GM23338 (cell line): ENCODE data around the gene ELAC2. TPM values are rescaled to one million over a fixed set of nuclear protein-coding genes. Genes with fewer than 3 reads are reported as not detected.
"Not testable (repeated sequence)": the region's sequence is repeated elsewhere in the genome, so short reads cannot be mapped to it uniquely, and the experiment has no call there.

Source experiments
- ATAC-seq: fragments of 200-7000 bp; cut with Tn5 transposase; 3 replicates; pipeline ENCODE4 v1.9.1; 2020
- DNase-seq: peaks from one replicate; pipeline ENCODE4 v3.0.0-alpha.2; 2015; ENCODE audit warnings: low spot score
- H2AFZ ChIP-seq: fragments of 200-600 bp; sonication (generic); 2 replicates; pipeline ENCODE4 v1.8.0; 2016; ENCODE audit warnings: antibody characterized with exemption, mild to moderate bottlenecking, moderate library complexity
- H3F3A ChIP-seq: fragments of 200-600 bp; sonication (generic); replicated peaks from 2 replicates; pipeline ENCODE4 v1.8.0; 2017; ENCODE audit warnings: antibody characterized with exemption, mixed run types, low read depth
- H3K27ac ChIP-seq: fragments of 200-600 bp; sonication (generic); 2 replicates; pipeline ENCODE4 v1.6.1; 2016; ENCODE audit warnings: low read depth
- H3K27me3 ChIP-seq: fragments of 200-600 bp; sonication (generic); 2 replicates; pipeline ENCODE4 v1.8.0; 2016; ENCODE audit warnings: mild to moderate bottlenecking, mixed run types, moderate library complexity; ENCODE audit not compliant: insufficient read depth
- H3K36me3 ChIP-seq: fragments of 200-600 bp; sonication (generic); 2 replicates; pipeline ENCODE4 v1.8.0; 2016; ENCODE audit warnings: mild to moderate bottlenecking; ENCODE audit not compliant: insufficient read depth
- H3K4me1 ChIP-seq: fragments of 200-600 bp; sonication (generic); 2 replicates; pipeline ENCODE4 v1.8.0; 2016; ENCODE audit warnings: mild to moderate bottlenecking, moderate library complexity; ENCODE audit not compliant: insufficient read depth
- H3K4me2 ChIP-seq: fragments of 200-600 bp; sonication (generic); 2 replicates; pipeline ENCODE4 v1.7.1; 2017; ENCODE audit warnings: mixed run types
- H3K4me3 ChIP-seq: fragments of 200-600 bp; sonication (generic); 2 replicates; pipeline ENCODE4 v1.6.1; 2016; ENCODE audit warnings: mixed run types
- H3K79me2 ChIP-seq: fragments of 200-600 bp; sonication (generic); replicated peaks from 2 replicates; pipeline ENCODE4 v1.8.0; 2017; ENCODE audit warnings: mild to moderate bottlenecking; ENCODE audit not compliant: insufficient read depth
- H3K9me2 ChIP-seq: fragments of 200-600 bp; sonication (generic); 2 replicates; pipeline ENCODE4 v1.8.0; 2017; ENCODE audit not compliant: insufficient read depth
- H4K20me1 ChIP-seq: fragments of 200-600 bp; sonication (generic); replicated peaks from 2 replicates; pipeline ENCODE4 v1.8.0; 2017; ENCODE audit warnings: mild to moderate bottlenecking; ENCODE audit not compliant: insufficient read depth
- H3K27ac Mint-ChIP-seq: 2 replicates; pipeline ENCODE4 v1.8.0; 2020; ENCODE audit warnings: inconsistent platforms, mild to moderate bottlenecking, moderate library complexity, mixed read lengths
- H3K27me3 Mint-ChIP-seq: 3 replicates; pipeline ENCODE4 v1.8.0; 2022; ENCODE audit warnings: low read depth, mild to moderate bottlenecking, moderate library complexity, mixed read lengths, inconsistent platforms; ENCODE audit not compliant: insufficient read depth, poor library complexity
- H3K36me3 Mint-ChIP-seq: 3 replicates; pipeline ENCODE4 v1.8.0; 2021; ENCODE audit warnings: low read depth, mild to moderate bottlenecking, inconsistent platforms, moderate library complexity, mixed read lengths
- H3K4me1 Mint-ChIP-seq: 3 replicates; pipeline ENCODE4 v1.8.0; 2020; ENCODE audit warnings: mild to moderate bottlenecking, inconsistent platforms, mixed read lengths
- H3K4me3 Mint-ChIP-seq: 3 replicates; pipeline ENCODE4 v1.8.0; 2021; ENCODE audit warnings: moderate library complexity, mild to moderate bottlenecking, inconsistent platforms, mixed read lengths
- H3K9me3 Mint-ChIP-seq: 3 replicates; pipeline ENCODE4 v1.8.0; 2020; ENCODE audit warnings: moderate library complexity, mild to moderate bottlenecking, inconsistent platforms, mixed read lengths
- JUNB ChIP-seq: IDR thresholded peaks from one replicate; pipeline ENCODE4 v1.6.1; 2016; ENCODE audit warnings: antibody characterized with exemption; ENCODE audit not compliant: unreplicated experiment
- ZNF114 ChIP-seq: fragments of 250-450 bp; sonication (Bioruptor Pico); IDR thresholded peaks from 2 replicates; pipeline ENCODE4 v1.5.0; 2020; ENCODE audit warnings: mild to moderate bottlenecking, moderate library complexity
- ZNF331 ChIP-seq: fragments of 250-450 bp; sonication (Bioruptor Pico); IDR thresholded peaks from 2 replicates; pipeline ENCODE4 v1.5.0; 2020; ENCODE audit warnings: low read depth, mild to moderate bottlenecking, moderate library complexity
- polyA plus RNA-seq: library from polyadenylated mRNA; unstranded; fragments of >200 nt; fragmentation: Nextera tagmentation; extraction: Ambion mirVana; gene quantifications from 2 replicates; pipeline ENCODE4 v1.2.1, GENCODE V29; 2016
- total RNA-seq: library from RNA; depleted of rRNA; stranded (reverse); fragments of >200 nt; shearing (Covaris generic); gene quantifications from 2 replicates; pipeline ENCODE4 v1.2.3, GENCODE V29; 2014
- TF ChIP-seq, protein P1 (sequence below): IDR thresholded peaks from one replicate; pipeline ENCODE4 v1.6.1; 2018; ENCODE audit warnings: antibody characterized with exemption; ENCODE audit not compliant: unreplicated experiment
- TF ChIP-seq, protein P2 (sequence below): IDR thresholded peaks from 2 replicates; pipeline ENCODE4 v1.6.1; 2016; ENCODE audit warnings: antibody characterized with exemption

Gene ELAC2
- total and polyA plus RNA-seq, 2 experiments from 2014 or later: 49.9 to 203 TPM

DNA sequence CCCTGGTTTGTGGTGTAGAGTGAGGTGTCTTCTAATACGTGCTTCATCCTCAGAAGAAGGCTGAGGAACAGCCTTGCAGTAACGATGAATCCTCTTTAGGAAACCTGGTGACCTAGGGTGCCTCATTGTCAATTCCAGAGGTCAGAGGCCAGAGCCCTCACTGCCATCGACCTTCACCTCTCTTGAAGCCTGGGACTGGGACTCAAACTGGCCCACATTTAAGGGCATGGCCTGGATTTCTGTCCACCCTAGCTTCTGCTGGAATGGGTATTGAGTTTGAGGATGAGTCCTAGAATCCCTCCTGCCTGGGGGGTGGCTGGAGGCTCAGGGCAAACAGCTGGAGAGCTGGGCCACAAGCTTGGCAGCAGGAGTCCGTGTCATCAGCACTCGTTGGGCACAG, 38.6 kb downstream of the ELAC2 start:
- peaks cover 7% of the 10 kb centered on the region for H3K4me1 ChIP-seq
- TF ChIP-seq, protein P1, sequence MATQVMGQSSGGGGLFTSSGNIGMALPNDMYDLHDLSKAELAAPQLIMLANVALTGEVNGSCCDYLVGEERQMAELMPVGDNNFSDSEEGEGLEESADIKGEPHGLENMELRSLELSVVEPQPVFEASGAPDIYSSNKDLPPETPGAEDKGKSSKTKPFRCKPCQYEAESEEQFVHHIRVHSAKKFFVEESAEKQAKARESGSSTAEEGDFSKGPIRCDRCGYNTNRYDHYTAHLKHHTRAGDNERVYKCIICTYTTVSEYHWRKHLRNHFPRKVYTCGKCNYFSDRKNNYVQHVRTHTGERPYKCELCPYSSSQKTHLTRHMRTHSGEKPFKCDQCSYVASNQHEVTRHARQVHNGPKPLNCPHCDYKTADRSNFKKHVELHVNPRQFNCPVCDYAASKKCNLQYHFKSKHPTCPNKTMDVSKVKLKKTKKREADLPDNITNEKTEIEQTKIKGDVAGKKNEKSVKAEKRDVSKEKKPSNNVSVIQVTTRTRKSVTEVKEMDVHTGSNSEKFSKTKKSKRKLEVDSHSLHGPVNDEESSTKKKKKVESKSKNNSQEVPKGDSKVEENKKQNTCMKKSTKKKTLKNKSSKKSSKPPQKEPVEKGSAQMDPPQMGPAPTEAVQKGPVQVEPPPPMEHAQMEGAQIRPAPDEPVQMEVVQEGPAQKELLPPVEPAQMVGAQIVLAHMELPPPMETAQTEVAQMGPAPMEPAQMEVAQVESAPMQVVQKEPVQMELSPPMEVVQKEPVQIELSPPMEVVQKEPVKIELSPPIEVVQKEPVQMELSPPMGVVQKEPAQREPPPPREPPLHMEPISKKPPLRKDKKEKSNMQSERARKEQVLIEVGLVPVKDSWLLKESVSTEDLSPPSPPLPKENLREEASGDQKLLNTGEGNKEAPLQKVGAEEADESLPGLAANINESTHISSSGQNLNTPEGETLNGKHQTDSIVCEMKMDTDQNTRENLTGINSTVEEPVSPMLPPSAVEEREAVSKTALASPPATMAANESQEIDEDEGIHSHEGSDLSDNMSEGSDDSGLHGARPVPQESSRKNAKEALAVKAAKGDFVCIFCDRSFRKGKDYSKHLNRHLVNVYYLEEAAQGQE: no peak
- no peak for TF ChIP-seq JUNB
- TF ChIP-seq ZNF114 (CRISPR knock-in tag): no peak
- TF ChIP-seq, protein P2, sequence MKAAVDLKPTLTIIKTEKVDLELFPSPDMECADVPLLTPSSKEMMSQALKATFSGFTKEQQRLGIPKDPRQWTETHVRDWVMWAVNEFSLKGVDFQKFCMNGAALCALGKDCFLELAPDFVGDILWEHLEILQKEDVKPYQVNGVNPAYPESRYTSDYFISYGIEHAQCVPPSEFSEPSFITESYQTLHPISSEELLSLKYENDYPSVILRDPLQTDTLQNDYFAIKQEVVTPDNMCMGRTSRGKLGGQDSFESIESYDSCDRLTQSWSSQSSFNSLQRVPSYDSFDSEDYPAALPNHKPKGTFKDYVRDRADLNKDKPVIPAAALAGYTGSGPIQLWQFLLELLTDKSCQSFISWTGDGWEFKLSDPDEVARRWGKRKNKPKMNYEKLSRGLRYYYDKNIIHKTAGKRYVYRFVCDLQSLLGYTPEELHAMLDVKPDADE: no peak
- no peak for TF ChIP-seq ZNF331
- no peak overlapping the region for H2AFZ ChIP-seq
- Mint-ChIP-seq H3K9me3 (no peaks in the 10 kb centered on the region; the same call in 2 of the 3 replicates), H3K4me1 (peaks cover 15% of the 10 kb centered on the region), H3K4me3 (no peak overlapping the region), H3K27me3 (peaks cover 9% of the 10 kb centered on the region), H3K27ac (0 out of 2 replicates have a peak overlapping the region, but pooled peaks have one; percentile 14), H3K36me3 (peaks cover 8% of the 10 kb centered on the region; the same call in 2 of the 3 replicates)
- H3K79me2 ChIP-seq: no peaks in the 10 kb centered on the region
- no peak for ATAC-seq
- no peak for DNase-seq
- no peaks in the 10 kb centered on the region for H3F3A ChIP-seq
- H3K4me2 ChIP-seq: no peak overlapping the region
- H3K27ac ChIP-seq: no peak overlapping the region
- no peaks in the 10 kb centered on the region for H3K9me2 ChIP-seq
- no peaks in the 10 kb centered on the region for H4K20me1 ChIP-seq
- H3K4me3 ChIP-seq: no peak overlapping the region
- H3K27me3 ChIP-seq: no peaks in the 10 kb centered on the region
- no peaks in the 10 kb centered on the region for H3K36me3 ChIP-seq

DNA sequence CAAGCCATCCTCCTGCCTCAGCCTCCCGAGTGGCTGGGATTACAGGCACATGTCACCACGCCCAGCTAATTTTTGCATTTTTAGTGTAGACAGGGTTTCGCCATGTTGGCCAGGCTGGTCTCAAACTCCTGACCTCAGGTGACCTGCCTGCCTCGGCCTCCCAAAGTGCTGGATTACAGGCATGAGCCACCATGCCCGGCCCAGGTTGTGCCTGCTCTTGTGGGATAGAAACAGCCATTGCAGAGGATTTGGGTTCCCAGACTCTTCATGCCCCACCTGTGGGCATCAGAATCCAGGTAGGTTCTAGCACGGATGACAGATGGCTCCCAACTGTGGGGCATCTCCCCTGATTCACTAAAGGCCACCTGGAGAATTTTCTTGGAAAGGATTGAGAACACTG, 39.0 kb downstream of the ELAC2 start:
- DNase-seq, H3K9me3 Mint-ChIP-seq, H3F3A ChIP-seq: not testable (repeated sequence)

More for the DNA sequence above, 39.0 kb downstream of the ELAC2 start:
- not testable (repeated sequence) for H3K27ac ChIP-seq, ATAC-seq, H3K27me3 ChIP-seq, H4K20me1 ChIP-seq, H3K36me3 ChIP-seq, H3K4me1 ChIP-seq, H3K27me3 Mint-ChIP-seq, H3K9me2 ChIP-seq, H3K4me3 ChIP-seq, H2AFZ ChIP-seq, H3K27ac Mint-ChIP-seq, H3K79me2 ChIP-seq, H3K4me2 ChIP-seq, H3K36me3 Mint-ChIP-seq, H3K4me3 Mint-ChIP-seq
- peaks cover 15% of the 10 kb centered on the region for H3K4me1 Mint-ChIP-seq
